NCI-H2196 treated with DMSO at 0.1 percent for 48 hours (cell line): ENCODE results near the gene CT47A1.
"Not testable (repeated sequence)": the region's sequence is repeated elsewhere in the genome, so short reads cannot be mapped to it uniquely, and the experiment has no call there.

Experiments
- DNase-seq: peaks from one replicate; lab custom pipeline; 2025; ENCODE audit not compliant: unreplicated experiment; lab: John Stamatoyannopoulos, UW

The CT47A1 gene

GRCh38 chrX:120985660-120986059 is at the start of gene CT47A1:
Gene CT47A1 (minus strand): TSS chrX:120985760. CDS start chrX:120985529, 231 bp downstream.
- not testable (repeated sequence) for DNase-seq

GRCh38 chrX:121032531-121032930 is 47.0 kb upstream of the CT47A1 start:
- DNase-seq = no peak

GRCh38 chrX:121030083-121030482 is 44.5 kb upstream of the CT47A1 start:
- no peak for DNase-seq

GRCh38 chrX:121028419-121028818 is 42.9 kb upstream of the CT47A1 start:
- no peak for DNase-seq

- no peak for DNase-seq
These were observed 29.3 kb upstream of the CT47A1 start for GRCh38 chrX:121014826-121015225.

- no peak for DNase-seq
These were observed 28.4 kb upstream of the CT47A1 start for GRCh38 chrX:121013897-121014455.

GRCh38 chrX:121011254-121011653 is 25.7 kb upstream of the CT47A1 start:
- no peak for DNase-seq

- no peak for DNase-seq
These were observed 24.7 kb upstream of the CT47A1 start for GRCh38 chrX:121010218-121010617.

GRCh38 chrX:121009764-121010163 is 24.2 kb upstream of the CT47A1 start:
- DNase-seq = no peak

- DNase-seq = no peak
These were observed 23.4 kb upstream of the CT47A1 start for GRCh38 chrX:121008920-121009319.

- no peak for DNase-seq
These were observed 15.0 kb upstream of the CT47A1 start for GRCh38 chrX:121000589-121000988.

- DNase-seq = no peak
These were observed 13.9 kb upstream of the CT47A1 start for GRCh38 chrX:120999413-120999812.

GRCh38 chrX:120956500-120956899 is 29.1 kb downstream of the CT47A1 start, which contains the start of gene CT47A7:
Gene CT47A7 (minus strand): TSS chrX:120956600. CDS start chrX:120956345, 255 bp downstream.
- DNase-seq = not testable (repeated sequence)
